ENCODE data around the gene PXT1.

GRCh38 chr6:36349240-36349639, 93.4 kb downstream of the PXT1 start:
- no peak for TF ChIP-seq CTCF (IDR thresholded peaks at IDR 0.05)
- no peak for TF ChIP-seq POLR2A (IDR thresholded peaks at IDR 0.05)
